Fibroblast of skin of left biceps (primary cell): ENCODE data around the gene KLHL25.

Experiments
- DNase-seq, 2 experiments: peaks; one replicate each; pipeline ENCODE4 v3.0.0-alpha.2; 2013; ENCODE audit warnings: low read depth in 2 of 2

Gene KLHL25

DNA sequence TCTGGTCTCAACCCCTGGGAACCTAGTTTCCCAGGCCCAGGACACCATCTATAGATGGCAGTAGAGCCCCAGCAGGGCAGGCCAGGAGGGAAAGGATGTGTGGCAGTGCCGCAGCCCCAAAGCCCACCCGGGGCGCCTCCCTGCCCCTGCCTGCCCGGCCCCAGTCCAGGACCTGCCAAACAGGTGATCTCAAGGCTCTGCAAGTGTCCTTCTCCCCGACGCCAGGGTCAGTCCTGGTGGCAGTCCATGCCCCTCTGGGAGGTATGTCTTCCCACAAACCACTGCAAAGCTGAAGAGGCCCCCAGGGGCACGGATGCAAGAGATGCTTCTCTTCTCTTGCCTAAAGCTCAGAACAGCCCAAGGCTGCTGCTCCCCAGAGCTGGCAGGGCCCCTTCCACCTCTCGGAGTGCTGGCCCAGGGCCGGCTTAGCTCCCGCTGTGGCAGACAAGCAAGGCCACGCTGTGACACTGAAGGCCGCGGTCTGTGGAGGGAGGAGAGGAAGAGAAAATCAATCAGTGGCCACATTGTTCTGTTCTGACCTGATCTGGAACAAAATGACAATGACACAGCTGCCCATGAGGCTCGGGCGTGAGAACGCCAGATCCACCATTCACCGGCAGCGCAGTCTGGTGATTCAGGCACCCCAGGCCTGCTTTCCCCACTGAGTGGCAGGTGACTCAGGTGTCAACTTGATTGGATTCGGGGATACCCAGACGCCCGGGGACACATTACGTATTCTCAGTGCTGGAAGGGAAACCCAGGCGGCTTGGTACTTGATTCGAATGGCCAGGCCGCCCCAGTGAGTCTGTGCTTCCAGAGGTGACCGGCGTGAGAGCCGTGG lies 34.0 kb downstream of the KLHL25 start:
- no peak for DNase-seq

DNA sequence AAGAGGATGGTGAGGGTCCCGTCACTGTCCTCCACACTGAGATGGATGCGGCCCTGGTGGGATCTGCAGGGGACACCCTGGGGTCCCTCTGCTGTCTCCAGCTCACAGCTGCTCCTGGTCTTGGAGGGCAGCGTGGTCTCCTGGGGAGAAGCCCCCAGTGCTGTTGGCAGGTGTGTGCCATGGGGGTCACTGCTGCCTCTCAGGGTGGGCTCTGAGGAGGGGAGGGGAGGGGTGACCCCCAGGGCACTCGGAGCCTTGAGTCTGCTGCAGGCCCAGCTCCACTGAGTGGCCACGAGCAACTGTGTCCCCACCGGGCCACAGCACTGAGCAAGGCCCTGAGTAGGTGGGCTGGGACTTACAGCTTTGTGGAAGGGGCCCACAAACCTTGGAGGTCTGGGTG lies 34.7 kb downstream of the KLHL25 start:
- no peak for DNase-seq

DNA sequence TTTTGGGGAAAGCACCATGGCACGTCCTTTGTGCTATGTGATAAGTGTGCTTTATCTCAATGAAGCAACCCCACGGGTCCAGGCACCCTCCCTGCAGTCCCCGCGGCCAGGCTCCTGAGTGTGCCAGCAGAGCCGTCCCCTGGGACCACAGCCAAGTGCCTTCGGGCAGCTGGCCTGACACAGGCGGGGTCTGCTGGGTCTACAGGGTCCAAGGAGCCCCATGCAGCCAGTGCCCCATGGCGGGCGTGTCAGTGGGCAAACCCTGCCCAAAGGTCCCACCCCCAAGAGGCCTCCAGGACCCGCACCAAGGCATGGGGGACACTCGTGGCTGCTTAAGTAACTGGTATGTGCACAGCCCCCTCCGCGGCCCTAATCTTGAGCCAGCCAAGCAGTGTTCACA lies 35.3 kb downstream of the KLHL25 start:
- DNase-seq = no peak

DNA sequence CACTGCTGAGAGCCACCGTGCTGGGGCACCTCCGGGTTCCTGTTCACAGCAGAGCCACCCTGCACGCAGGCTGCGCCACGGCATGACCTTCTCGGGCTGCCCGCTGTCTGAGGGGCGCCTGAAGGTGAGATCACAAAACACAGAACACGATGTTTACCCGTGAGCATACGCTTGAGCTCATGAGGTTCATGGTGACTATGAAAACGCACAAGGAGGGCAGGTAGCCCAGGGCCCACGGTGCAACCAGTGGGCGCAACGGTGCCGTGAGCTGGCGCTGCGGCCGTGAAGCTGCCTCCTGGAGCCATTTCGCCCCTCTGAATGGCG lies 36.1 kb downstream of the KLHL25 start:
- no peak for DNase-seq

DNA sequence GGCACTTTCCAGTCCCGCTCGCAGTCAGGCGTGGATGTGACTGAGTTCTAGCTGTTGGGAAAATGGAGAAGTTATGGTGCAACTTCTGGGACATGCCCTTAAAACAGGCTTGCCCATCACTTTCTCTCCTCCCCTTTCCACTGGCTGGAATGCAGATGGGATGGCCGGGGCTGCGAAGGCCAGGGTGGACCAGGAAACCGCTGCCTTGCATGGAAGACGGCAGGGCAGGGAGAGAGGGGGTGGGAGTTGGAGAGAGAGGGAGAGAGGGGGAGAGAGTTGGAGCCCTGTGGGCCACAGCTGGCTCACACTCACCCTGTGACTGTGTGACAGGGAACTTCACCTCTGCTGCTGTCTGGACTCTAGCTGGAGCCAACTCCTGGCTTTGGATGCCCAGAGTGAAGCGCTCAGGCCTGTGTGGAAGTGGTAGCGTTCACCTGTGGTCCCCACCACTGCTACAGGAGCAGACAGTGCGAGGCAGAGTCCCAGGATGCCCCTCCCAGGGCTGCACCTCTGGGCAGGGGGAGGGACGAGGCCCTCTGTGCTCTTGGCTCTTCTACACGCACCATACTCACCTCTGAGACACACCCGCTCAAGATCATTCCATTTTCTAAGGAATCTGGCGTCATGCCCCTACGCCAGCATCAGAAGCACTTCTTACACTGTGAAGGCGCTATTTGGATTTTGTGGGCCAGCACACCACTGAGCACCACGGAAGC lies 36.6 kb downstream of the KLHL25 start:
- DNase-seq = no peak

DNA sequence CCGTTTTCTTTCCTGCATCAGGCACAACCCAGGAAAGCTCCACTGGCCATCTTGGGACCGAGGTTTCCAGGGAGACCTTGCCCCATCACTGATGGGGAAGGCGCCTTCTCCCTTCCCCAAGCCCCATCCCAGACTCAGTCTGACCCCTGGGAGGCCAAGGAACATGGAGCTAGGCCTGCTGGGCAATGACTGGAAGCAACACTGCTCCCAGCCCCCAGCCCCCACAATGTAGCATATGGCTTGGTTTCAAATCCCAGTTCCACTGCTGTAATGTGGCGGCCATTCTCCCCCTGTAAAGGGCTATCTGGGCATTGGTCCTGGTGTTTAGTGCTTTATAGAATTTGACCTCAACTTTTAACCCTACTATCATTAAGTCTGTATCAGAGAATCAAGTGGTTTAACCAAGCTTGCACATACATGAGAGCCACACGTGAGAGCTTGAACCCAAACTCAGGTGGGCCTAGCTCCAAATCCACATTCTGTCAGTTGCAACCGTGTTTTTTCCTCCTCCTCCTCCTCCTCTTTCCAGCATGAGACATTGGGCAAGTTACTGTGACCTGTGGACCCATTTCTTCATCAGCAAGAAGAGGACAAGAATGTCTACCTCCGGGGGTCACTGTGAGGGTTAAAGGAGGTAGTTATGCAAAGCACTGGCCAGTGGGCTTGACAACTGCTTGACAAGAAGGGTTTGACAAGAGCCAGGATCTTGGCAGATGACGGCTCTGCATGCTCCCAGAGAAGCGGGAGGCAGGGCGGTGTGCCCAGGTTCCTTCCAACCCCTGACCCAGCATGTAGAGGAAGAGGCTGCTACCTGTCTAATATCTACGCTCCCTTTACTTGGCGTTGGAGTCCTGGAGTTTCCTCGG lies 37.4 kb downstream of the KLHL25 start:
- DNase-seq = no peak

DNA sequence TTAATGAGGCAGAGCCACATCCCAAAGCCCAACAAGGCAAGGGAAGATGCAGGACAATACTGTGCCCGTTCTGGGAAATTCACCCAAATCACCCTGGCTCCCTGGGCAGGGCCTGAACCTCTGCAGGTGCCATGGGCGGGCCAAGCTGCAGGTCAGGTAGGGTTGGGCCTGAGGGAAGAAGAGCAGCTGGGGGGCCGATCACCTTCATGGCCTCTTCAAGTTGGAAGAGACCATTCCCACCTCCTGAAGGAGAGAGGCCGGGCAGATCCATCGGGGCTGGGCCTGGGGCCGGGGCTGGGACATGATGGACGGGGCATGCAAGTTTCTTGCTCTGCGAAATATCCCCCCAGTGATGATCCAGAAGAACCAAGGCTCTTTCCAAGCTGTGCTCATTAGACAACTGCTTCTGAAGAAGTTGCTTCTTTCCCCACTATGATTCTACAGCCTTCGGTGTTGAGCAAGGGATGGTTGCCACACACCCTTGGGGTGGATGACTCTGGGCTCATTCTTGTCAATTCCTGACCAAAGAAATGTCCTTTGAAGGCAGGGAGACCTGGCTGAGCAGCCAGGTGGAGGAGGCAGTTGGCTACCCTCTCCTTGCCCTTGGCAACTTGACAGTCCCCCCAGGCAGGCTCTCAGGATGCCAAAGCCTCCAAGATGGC lies 38.2 kb downstream of the KLHL25 start:
- DNase-seq = no peak

DNA sequence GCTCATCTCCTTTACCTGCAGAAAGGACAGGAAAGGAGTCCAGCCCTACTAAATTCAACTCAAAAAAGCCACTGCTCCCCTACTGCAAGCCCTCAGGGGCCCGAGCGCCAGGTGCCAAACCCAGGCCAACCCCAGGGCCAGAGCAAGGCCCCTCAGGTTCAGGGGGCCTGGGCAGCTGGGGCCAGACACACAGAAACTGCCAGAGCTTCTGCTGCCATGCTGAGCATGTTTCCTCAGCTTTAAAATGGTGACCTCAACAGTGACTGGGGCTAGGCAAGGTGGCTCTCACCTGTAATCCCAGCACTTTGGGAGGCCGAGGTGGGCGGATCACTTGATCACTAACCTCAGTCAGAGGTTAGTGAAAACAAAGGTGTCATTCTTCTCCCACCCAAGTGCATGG lies 38.8 kb downstream of the KLHL25 start:
- no peak for DNase-seq

DNA sequence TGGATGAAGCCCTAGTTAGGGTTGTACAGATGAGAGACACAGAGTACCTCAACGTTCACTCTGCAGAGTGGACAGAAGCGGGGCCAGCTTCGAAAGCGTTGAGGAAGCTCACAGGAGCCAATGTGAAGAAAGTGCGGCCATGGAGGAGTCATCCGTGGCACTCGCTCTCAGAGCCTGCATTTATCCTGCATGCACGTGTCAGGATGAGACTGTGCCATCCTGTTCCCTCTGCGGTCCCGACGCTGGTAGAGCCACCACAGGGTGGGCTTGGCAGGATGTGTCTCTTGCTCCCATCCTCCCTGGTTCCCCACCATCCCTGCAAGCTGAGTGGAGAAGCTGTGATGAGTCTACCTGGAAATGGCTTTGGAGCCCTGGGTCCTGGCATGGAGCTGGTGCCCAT lies 39.3 kb downstream of the KLHL25 start:
- no peak for DNase-seq

DNA sequence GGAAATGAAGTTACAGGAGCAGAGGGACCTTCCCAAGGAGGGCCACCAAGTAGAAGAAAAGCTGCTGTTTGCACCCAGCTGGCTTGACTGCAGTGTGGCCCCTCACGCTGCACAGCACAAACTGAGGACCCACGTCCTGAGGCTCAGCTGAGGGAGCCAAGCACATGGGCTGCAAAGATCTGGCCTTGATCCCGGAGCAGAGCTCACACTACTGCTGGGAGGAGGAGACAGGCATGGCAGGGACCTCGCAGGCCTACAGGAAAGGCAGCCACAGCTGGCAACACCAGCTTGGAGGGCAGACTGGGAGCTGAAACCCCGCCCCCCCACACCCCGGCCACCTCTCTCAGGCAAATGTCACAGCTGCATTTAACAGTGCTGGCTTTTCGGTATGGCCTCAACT lies 39.7 kb downstream of the KLHL25 start:
- no peak for DNase-seq

DNA sequence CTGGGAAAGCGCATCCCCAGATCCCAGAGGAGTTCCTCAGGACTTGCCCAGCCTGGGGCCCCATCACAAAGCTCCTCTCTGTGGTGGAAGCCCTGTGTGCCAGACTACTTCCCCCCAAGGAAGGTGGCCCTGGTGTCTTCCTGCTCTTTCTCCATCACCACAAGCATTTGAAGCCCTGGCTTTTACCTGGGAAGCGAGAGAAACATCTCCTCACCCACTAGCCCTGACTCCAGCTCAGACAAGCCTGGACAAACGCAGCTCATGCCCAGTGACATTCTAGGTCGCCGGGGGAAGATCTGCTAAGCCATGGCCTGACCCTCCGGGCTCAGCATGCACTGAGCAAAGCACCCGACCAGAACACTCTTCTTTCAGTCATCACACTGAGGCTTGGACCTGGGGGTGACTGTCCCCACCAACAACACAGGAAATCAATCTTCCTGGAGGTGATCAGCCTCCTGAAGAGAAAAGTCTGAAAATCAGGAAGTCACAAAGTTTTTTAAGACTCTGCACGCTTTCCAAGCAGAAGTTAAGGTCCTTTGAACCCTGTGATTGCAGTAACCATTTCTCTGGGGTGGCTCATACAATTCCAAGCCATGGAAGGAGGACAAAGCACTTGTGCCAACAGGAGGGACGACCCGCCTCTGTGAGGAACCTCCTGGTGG lies 40.8 kb downstream of the KLHL25 start:
- no peak for DNase-seq

DNA sequence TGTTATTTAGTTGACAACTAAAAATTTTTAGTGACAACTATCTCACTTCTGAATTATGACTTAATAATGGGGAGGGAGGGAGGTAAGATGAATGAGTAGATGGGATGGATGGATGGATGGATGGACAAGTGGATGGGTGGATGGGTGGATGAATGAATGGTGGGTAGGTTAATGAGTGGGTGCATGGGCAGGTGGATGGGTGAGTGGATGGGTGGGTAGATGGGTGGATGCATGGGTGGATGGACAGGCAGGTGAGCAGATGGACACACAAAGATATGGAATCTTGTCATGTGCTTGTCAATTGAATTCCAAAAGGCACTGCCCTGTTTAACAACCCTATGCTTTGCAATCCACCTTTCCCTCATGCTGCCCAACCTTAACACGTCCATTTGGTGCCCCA lies 41.5 kb downstream of the KLHL25 start:
- no peak for DNase-seq

DNA sequence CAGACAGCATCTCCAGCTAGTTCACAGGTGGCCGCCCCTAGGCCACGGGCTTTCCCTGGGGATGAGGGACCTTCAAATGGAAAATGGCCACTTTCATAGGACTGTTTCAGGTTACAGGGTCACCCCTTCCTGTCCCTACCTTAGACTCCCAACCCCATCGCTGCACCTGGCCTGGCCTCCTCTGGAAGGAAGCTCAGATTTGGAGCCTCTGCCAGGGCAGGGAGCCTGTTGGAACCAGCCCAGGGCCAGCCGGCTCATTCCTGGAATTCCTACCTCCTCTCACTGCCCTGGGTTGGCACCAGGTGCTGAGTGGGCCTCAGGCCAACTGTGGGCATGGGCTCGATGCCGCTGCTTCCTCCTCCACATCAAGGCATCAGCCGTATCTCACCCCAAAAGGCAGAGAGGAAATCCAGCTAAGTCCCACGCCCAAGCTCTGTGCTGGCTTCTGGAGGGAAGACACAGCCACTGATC lies 42.2 kb downstream of the KLHL25 start:
- DNase-seq = no peak

DNA sequence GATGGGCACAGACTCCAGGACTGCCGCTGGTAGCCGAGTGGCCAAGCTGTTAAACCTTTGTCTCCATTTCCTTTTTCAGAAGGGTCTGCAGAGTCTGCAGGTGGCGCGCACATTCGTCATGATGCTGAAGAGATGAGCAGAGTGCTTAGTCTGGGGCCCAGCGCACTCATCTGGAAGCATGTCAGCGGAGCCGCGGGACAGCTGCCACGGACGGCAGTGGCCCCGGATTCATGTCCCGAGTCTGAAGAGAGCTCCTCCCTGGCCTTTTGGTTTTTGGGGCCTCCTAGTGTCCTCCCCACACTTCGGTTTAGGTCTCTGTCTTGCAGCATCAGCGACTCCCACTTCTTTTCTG lies 42.6 kb downstream of the KLHL25 start:
- DNase-seq = no peak

DNA sequence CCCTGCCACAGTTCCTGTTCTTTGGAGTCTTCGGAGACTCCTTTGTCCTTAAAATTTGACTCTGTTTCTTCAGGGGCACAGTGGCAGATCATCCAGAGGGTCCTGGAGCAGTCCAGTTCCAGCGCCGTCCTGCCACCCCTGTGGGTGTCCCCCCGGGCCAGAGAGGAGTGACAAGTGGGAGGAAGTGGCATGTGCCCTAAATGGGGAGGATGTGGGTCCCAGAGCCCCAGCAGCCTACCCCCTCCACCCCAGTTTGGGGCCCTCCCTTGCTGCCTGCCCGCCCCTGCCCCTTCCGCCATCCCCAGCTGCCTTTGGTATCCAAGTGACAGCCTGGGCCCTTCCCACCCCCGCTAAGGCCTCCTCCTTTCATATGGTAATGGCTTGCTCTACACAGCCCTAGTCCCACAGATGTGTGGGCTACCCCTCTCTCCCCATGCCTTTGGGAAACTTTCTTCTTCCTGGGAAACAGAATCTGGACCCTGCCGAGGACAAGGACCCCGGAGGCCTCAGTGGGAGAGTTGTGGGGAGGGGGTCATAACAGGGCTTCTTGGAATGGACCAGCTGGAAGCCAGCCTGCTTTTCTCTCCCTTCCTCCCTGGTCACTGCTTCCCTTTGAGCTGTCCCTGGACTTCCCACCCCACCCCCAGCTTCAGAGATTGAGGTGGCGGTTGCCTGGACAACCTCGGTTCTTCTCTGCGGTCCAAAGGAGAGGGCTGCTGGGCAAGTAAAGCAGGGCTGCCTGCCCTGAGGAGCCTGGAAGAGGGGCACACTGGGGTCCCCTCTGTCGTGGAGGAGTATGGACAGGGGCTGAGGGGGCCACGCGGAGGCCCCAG lies 43.2 kb downstream of the KLHL25 start:
- no peak for DNase-seq

DNA sequence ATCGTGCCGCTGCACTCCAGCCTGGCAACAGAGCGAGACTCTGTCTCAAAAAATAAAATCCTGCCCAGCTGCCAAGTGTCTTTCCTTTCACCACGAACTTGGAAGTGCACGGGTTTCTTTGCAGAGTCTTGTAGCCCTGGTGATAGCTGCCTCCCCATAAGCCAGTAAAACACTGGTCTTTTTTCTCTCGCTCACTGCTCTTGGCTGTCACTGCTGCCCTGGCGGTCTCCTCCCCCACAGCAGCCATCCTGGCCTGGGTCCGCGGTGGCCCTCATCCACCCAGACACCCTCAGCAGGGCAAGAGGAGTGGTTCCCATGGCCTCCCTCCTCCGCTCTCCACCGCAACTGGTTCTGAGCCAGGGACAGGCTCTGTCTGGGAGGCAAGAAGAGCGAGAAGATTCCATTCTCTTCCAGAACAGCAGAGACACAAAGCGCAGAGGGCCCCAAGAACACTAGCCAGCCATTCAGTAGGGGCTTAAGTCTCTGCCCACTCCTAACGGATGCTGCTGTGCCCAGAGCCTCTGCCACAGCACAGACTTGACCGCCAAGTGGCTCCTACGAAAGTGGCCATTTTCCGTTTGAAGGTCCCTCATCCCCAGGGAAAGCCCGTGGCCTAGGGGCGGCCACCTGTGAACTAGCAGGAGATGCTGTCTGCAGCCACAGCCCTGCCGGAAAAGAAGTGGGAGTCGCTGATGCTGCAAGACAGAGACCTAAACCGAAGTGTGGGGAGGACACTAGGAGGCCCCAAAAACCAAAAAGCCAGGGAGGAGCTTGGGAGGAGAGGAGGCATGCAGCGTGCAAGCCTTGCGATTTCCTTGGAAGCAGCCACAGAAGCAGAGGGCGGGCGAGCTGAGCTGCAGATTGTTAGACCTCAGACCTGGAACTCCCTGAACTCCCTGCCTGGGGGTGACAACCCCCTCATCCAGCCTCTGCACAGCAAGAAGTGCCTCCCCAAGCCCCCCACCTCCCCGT lies 44.1 kb downstream of the KLHL25 start:
- DNase-seq = no peak

DNA sequence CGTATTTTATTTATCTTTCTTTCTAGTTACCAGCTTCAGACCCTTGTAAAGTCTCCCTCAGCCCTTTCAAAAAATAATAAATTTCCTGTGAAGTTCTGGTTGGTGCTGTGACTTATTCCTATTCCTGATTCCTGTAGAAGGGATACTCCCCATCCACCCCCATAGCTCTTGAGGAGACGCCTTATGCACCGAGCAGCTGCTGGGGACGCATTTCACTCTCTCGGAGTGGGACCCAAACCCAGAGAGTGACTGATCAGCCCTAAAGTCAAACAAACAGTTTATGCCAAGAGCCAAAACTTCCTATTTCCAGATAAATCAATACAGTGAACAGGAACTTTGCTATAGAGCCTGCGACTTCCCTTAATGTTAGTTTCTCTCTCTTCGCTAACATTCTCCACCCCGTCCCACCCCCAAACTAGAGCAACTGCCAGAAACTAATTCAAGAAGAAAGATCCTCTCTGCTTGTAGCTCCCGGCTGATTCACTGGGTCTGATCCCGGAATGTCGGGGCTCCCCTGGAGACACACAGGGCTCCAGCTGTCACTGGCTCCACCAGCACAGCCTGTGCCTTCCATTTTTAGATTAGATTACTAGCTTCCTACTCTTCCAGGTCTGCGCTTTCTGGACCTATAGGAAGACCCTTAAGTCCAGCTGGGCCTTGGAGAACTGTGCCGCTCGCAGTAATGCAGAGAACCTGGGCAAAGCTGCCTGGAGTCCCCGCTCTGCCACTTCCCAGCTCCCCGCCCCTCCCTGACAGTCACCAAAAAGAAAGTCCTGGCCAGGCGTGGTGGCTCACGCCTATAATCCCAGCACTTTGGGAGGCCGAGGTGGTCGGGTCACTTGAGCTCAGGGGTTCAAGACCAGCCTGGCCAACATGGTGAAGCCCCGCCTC lies 45.2 kb downstream of the KLHL25 start:
- DNase-seq = no peak

DNA sequence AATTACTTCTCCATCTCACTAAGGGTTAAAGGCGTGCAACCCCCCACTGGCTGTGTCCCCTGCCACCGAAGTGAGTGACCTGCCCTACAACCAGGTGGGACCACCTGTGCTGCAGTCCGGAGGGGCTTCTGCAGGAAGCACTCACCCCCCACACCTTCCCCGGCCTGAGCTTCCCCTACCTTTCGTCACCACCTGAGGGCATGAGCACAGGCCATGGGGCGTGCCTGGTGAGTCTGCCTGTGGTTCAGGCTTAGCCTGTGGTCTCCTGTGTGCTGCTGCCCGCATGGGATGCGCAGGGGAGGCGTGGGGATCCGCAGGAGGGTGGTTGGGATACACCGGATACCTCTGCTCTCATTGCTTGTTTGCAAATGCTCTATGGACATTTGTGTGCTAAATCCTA lies 46.0 kb downstream of the KLHL25 start:
- DNase-seq = no peak
